Fibroblast of skin of scalp (primary cell): ENCODE measurements around the gene KRT4.
"Not testable (repeated sequence)": the region's sequence is repeated elsewhere in the genome, so short reads cannot be mapped to it uniquely, and the experiment has no call there.

Experiments used
- DNase-seq: peaks from one replicate; pipeline ENCODE4 v3.0.0-alpha.2; 2013

Gene KRT4

GRCh38 chr12:52807544-52808470 lies 6.1 kb downstream of the KRT4 start:
- no peak for DNase-seq

GRCh38 chr12:52806821-52807543 lies 6.9 kb downstream of the KRT4 start:
- DNase-seq, result no peak

GRCh38 chr12:52806169-52806811 lies 7.6 kb downstream of the KRT4 start:
- no peak for DNase-seq

- no peak for DNase-seq
These were observed 8.2 kb downstream of the KRT4 start for GRCh38 chr12:52805739-52806138.

- no peak for DNase-seq
These were observed 8.9 kb downstream of the KRT4 start for GRCh38 chr12:52805000-52805399.

- no peak for DNase-seq
These were observed 11.5 kb downstream of the KRT4 start for GRCh38 chr12:52802442-52802841.

- no peak for DNase-seq
These were observed 12.1 kb downstream of the KRT4 start for GRCh38 chr12:52801773-52802172.

- DNase-seq, result no peak
These were observed 13.5 kb downstream of the KRT4 start for GRCh38 chr12:52800259-52800917.

GRCh38 chr12:52799505-52800211 lies 14.3 kb downstream of the KRT4 start:
- no peak for DNase-seq

- DNase-seq, result peak; percentile 85
These were observed 15.0 kb downstream of the KRT4 start for GRCh38 chr12:52798671-52799504.

GRCh38 chr12:52798003-52798670 lies 15.8 kb downstream of the KRT4 start:
- DNase-seq, result peak; percentile 76

GRCh38 chr12:52797529-52797894 lies 16.4 kb downstream of the KRT4 start:
- DNase-seq, result no peak

- DNase-seq, result no peak
These were observed 16.9 kb downstream of the KRT4 start for GRCh38 chr12:52796839-52797528.

- DNase-seq, result no peak
These were observed 17.5 kb downstream of the KRT4 start for GRCh38 chr12:52796429-52796794.

GRCh38 chr12:52795694-52796428 lies 18.1 kb downstream of the KRT4 start, which contains the start of gene KRT3:
Gene KRT3 (minus strand): TSS chr12:52796117. CDS start chr12:52796042, 75 bp downstream.
- no peak for DNase-seq

GRCh38 chr12:52795332-52795674 lies 18.6 kb downstream of the KRT4 start:
- DNase-seq, result not testable (repeated sequence)

- peak; percentile 28 for DNase-seq
These were observed 19.2 kb downstream of the KRT4 start for GRCh38 chr12:52794479-52795331.
